Endothelial cell of umbilical vein (primary cell): ENCODE results near the gene PDCD7.

Experiments
- EZH2 ChIP-seq: IDR thresholded peaks from 2 replicates; pipeline ENCODE4 v1.6.1; 2012; ENCODE audit warnings: borderline replicate concordance, low read depth, mild to moderate bottlenecking, moderate library complexity, low read length, inconsistent platforms; ENCODE audit not compliant: severe bottlenecking
- TF ChIP-seq, protein P1 (sequence below), 2 donors: IDR thresholded peaks; 1 replicate in 1 of 2; 2 replicates in 1 of 2; pipeline ENCODE4 v1.5.1; 2011; ENCODE audit warnings: low read length in 2 of 2, mild to moderate bottlenecking in 2 of 2, moderate library complexity in 2 of 2, control low read depth in 1 of 2, inconsistent platforms in 1 of 2, low read depth in 1 of 2; ENCODE audit not compliant: insufficient read depth in 1 of 2; ENCODE audit errors: extremely low read depth in 1 of 2
- TF ChIP-seq, protein P2 (sequence below): IDR thresholded peaks from 2 replicates; pipeline ENCODE4 v1.6.1; 2011; ENCODE audit not compliant: insufficient read depth, insufficient read length

DNA sequence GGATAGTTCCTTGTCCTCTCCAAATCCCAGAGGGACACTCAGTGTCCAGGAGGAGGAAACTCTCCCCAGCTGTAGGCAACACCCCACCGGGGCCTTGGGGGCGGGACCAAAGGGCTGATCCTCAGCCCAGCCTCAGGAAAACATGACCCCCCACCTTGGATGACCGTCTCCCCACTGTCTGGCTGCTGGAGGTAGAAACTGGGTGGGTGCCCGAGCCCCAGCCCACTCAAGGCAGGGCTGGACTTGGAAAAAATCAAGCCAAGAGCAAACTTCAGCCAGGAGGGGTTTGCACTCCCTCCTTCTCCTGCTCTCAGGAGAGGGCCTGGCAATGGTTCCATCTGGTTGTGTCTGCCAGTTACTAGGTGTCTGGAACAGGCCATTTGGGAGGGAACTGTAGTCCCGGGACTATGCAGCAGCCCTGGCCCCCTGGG, 62.2 kb downstream of the PDCD7 start:
- TF ChIP-seq, protein P1, sequence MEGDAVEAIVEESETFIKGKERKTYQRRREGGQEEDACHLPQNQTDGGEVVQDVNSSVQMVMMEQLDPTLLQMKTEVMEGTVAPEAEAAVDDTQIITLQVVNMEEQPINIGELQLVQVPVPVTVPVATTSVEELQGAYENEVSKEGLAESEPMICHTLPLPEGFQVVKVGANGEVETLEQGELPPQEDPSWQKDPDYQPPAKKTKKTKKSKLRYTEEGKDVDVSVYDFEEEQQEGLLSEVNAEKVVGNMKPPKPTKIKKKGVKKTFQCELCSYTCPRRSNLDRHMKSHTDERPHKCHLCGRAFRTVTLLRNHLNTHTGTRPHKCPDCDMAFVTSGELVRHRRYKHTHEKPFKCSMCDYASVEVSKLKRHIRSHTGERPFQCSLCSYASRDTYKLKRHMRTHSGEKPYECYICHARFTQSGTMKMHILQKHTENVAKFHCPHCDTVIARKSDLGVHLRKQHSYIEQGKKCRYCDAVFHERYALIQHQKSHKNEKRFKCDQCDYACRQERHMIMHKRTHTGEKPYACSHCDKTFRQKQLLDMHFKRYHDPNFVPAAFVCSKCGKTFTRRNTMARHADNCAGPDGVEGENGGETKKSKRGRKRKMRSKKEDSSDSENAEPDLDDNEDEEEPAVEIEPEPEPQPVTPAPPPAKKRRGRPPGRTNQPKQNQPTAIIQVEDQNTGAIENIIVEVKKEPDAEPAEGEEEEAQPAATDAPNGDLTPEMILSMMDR (IDR thresholded peaks at IDR 0.05; ENCODE audit: extremely low read depth in 1 of 2, insufficient read depth in 1 of 2, low read depth in 1 of 2, low read length in 2 of 2): no peak
- TF ChIP-seq, protein P2, sequence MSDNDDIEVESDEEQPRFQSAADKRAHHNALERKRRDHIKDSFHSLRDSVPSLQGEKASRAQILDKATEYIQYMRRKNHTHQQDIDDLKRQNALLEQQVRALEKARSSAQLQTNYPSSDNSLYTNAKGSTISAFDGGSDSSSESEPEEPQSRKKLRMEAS: no peak
- no peak for TF ChIP-seq EZH2
